ENCODE data around the gene LAMTOR3. TPM values are rescaled to one million over a fixed set of nuclear protein-coding genes. Genes with fewer than 3 reads are reported as not detected.

The LAMTOR3 gene
- total RNA-seq, 4 donors from 2014 or later: 34.4 to 49.5 (median 39.3) TPM

Other genes with a start within 250 kb of the LAMTOR3 start
- gene C4orf54, start 236.6 kb downstream of the LAMTOR3 start, total RNA-seq: not detected
- gene DAPP1, start 77.6 kb downstream of the LAMTOR3 start, total RNA-seq: 10 to 100 TPM; 14.6 to 52.2 (median 25.7) TPM
- 10 to 100 TPM; 19.4 to 30.9 (median 19.8) TPM for gene DNAJB14, start 52.2 kb upstream of the LAMTOR3 start, total RNA-seq
- 100 to 1,000 TPM in 3 of 4 donors, 10 to 100 TPM in 1; 95.3 to 132 (median 113) TPM for gene H2AZ1, start 55.8 kb upstream of the LAMTOR3 start, total RNA-seq